Psoas muscle (tissue), 8 donors: ENCODE results near the gene FGFR1OP2. TPM values are rescaled to one million over a fixed set of nuclear protein-coding genes. Genes with fewer than 3 reads are reported as not detected.

Source experiments
- ATAC-seq, 4 donors: fragments of 200-7000 bp; cut with Tn5 transposase; one replicate each; pipeline ENCODE4 v1.9.1; 2020; ENCODE audit warnings: moderate library complexity in 3 of 4, mild to moderate bottlenecking in 2 of 4
- DNase-seq, 2 donors: peaks; one replicate each; pipeline ENCODE4 v3.0.0-alpha.2; 2020
- H3K27ac ChIP-seq: fragments of 200-600 bp; one replicate; pipeline ENCODE4 v1.8.0; 2022
- H3K27me3 ChIP-seq, 3 donors: fragments of 200-600 bp in 1 of 3; one replicate each; pipeline versions ENCODE4 v1.6.1 to v1.8.0; 2013 to 2022; ENCODE audit warnings: low read length in 2 of 3, mild to moderate bottlenecking in 2 of 3, moderate library complexity in 1 of 3; ENCODE audit not compliant: insufficient read depth in 3 of 3
- H3K36me3 ChIP-seq, 2 donors: fragments of 200-600 bp in 1 of 2; one replicate each; pipeline versions ENCODE4 v1.6.1 to v1.8.0; 2013 to 2022; ENCODE audit warnings: low read depth in 1 of 2, mild to moderate bottlenecking in 1 of 2, moderate library complexity in 1 of 2; ENCODE audit not compliant: insufficient read depth in 1 of 2
- H3K4me1 ChIP-seq: fragments of 200-600 bp; one replicate; pipeline ENCODE4 v1.8.0; 2022
- H3K4me3 ChIP-seq: fragments of 200-600 bp; one replicate; pipeline ENCODE4 v1.8.0; 2022; ENCODE audit warnings: mild to moderate bottlenecking
- H3K9me3 ChIP-seq: fragments of 200-600 bp; one replicate; pipeline ENCODE4 v1.8.0; 2022
- WGBS, 3 donors: extraction: QIAGEN DNeasy Blood & Tissue Kit; methylation state at CpG; one replicate each; pipeline versions ENCODE4 v1.1.6 to v1.1.7; 2013; 5-methylcytosine and 5-hydroxymethylcytosine counted together
- intact Hi-C, 2 donors: fragments of 100-400 bp; cut with DNase I; formaldehyde crosslinking; loops; one replicate each; pipeline versions ENCODE4 v1.11.0 to v1.14.2; 2022
- polyA plus RNA-seq, 3 donors: library from polyadenylated mRNA; stranded (reverse); fragments of 200-250 nt; gene quantifications; one replicate each; pipeline ENCODE4 v1.2.3, GENCODE V29; 2013
- total RNA-seq, 4 donors: library from RNA; stranded (reverse); fragmentation: NEBNext Ultra II Directional in 2 of 4; extraction: Animal tissue kit (Norgen Biotek cat#: 25700) in 2 of 4; gene quantifications; one replicate each; pipeline versions ENCODE4 v1.2.1 to v1.2.4, GENCODE V29; 2021 to 2023
- TF ChIP-seq, protein P1 (sequence below): fragments of 200-600 bp; IDR thresholded peaks from one replicate; pipeline ENCODE4 v1.8.0; 2022; ENCODE audit warnings: antibody characterized with exemption
- donor health status: healthy with polysubstance abuse.
- donor health status: DM: no; HTN: no; CAD: no; lungs with moderate emphysema.
- donor health status: Bipolar disorder and iron deficiency.
- donor health status: healthy.
- donor health status: DM: yes; HTN: yes; CAD: no.
- donor health status: DM: no; HTN: no; CAD: no.
- donor health status: DM: no; HTN: no; CAD: no.
- donor health status: DM: yes; HTN: yes; CAD: no.

The FGFR1OP2 gene
- total and polyA plus RNA-seq, 7 donors: 18.0 to 40.5 (median 27.2) TPM

DNA sequence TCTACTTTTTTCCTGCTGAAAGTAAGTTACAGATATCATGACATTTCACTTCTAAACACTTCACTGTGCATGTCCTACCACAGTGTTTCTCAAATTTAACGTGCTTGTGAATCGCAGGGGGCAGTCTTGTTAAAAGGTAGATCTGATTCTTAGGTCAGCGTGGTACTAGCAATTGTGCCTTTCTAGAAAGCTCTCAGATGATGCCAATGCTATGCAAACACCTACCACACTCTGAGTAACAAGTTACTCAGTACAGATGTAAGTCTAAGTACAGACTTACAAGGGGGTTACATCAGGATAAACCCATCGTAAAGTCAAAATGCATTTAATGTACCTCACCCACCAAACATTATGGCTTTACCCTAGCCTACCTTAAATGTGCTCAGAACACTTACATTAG lies 53.6 kb downstream of the FGFR1OP2 start:
- Histone ChIP-seq H3K27me3 (no peaks in the 10 kb centered on the region), H3K36me3 (peaks cover 11 to 59% of the 10 kb centered on the region in 2 donors), H3K4me3 (no peak overlapping the region), H3K27ac (no peak overlapping the region), H3K4me1 (no peaks in the 10 kb centered on the region), H3K9me3 (no peaks in the 10 kb centered on the region)
- TF ChIP-seq, protein P1, sequence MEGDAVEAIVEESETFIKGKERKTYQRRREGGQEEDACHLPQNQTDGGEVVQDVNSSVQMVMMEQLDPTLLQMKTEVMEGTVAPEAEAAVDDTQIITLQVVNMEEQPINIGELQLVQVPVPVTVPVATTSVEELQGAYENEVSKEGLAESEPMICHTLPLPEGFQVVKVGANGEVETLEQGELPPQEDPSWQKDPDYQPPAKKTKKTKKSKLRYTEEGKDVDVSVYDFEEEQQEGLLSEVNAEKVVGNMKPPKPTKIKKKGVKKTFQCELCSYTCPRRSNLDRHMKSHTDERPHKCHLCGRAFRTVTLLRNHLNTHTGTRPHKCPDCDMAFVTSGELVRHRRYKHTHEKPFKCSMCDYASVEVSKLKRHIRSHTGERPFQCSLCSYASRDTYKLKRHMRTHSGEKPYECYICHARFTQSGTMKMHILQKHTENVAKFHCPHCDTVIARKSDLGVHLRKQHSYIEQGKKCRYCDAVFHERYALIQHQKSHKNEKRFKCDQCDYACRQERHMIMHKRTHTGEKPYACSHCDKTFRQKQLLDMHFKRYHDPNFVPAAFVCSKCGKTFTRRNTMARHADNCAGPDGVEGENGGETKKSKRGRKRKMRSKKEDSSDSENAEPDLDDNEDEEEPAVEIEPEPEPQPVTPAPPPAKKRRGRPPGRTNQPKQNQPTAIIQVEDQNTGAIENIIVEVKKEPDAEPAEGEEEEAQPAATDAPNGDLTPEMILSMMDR: no peak
- no peak for DNase-seq
- no peak for ATAC-seq
- intact Hi-C loops: no loop called here
- whole genome bisulfite sequencing, 3 donors: 94 to 98% (median 94%) methylated on average over 4 of the region's 4 CpGs

DNA sequence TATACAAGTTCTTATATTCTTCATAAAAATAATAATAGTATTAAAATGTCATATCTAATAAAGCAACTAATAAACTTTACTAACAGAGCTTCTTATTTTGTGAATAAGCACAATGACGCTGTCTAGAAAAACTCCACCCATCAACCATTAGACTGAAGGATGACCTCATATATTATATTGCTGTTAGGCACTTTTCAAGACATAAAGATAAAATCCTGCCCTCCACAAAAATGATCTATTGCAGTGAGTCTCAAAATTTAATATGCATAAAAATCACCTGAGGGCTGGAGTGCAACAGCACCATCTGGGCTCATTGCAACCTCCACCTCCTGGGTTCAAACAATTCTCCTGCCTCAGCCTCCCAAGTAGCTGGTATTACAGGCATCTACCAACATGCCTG lies 55.8 kb downstream of the FGFR1OP2 start:
- H3K9me3 ChIP-seq: no peaks in the 10 kb centered on the region
- WGBS, 3 donors: 92 to 96% (median 93%) methylated on average over 1 of the region's 1 CpG
- DNase-seq: no peak
- TF ChIP-seq, protein P1: no peak
- ATAC-seq: no peak
- H3K4me1 ChIP-seq: no peaks in the 10 kb centered on the region
- no peaks in the 10 kb centered on the region for H3K27me3 ChIP-seq
- peaks cover 11 to 62% of the 10 kb centered on the region in 2 donors for H3K36me3 ChIP-seq
- intact Hi-C loops: no loop called here
- H3K4me3 ChIP-seq: no peak overlapping the region
- no peak overlapping the region for H3K27ac ChIP-seq

DNA sequence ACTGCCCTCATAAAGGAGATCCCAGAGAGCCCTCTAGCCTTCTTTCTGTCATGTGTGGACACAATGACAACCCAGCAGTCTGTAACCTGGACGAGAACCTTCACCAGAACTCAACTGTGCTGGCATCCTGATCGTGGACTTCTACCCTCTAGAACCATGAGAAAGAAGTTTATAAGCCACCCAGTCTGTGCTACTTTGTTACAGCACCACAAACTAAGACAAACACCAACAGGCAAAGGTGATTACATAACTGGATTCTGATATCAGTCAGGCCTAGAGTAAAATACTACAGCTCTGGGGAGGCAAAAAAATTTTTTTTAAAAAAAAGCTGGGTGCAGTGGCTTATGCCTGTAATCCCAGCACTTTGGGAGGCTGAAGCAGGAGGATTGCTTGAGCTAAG lies 57.4 kb downstream of the FGFR1OP2 start:
- WGBS, 3 donors: 82 to 88% (median 87%) methylated on average over 2 of the region's 2 CpGs
- intact Hi-C loops: no loop called here
- Histone ChIP-seq H3K4me3 (no peak overlapping the region), H3K4me1 (no peaks in the 10 kb centered on the region), H3K27me3 (no peaks in the 10 kb centered on the region), H3K36me3 (peaks cover 10 to 58% of the 10 kb centered on the region in 2 donors), H3K27ac (no peak overlapping the region), H3K9me3 (no peaks in the 10 kb centered on the region)
- no peak for ATAC-seq
- DNase-seq: no peak
- TF ChIP-seq, protein P1: no peak

DNA sequence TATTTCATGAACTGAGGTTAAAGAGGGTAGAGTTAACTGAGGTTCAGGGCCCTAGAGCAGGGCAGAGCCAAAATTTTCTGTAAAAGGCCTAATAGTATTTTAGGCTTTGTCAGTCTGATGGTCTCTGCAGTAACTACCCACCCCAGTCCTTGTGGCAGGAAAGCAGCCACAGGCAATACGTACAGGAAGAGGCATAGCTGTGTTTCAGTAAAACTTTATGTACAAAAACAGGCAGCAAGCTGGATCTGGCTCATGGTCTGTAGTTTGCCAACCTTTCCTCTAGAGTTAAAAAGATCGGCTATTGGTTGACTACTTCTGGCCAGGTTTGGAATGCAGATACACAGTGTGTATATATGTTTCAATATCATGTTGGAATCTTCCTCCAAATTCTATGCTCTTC lies 58.7 kb downstream of the FGFR1OP2 start:
- no peaks in the 10 kb centered on the region for H3K9me3 ChIP-seq
- H3K27ac ChIP-seq: no peak overlapping the region
- TF ChIP-seq, protein P1: no peak
- intact Hi-C loops: no loop called here
- H3K4me3 ChIP-seq: no peak overlapping the region
- 90 to 96% (median 91%) methylated on average over 2 of the region's 2 CpGs for WGBS, 3 donors
- DNase-seq: no peak
- H3K27me3 ChIP-seq: no peaks in the 10 kb centered on the region
- no peaks in the 10 kb centered on the region for H3K4me1 ChIP-seq
- peaks cover 10 to 60% of the 10 kb centered on the region in 2 donors for H3K36me3 ChIP-seq
- no peak for ATAC-seq

DNA sequence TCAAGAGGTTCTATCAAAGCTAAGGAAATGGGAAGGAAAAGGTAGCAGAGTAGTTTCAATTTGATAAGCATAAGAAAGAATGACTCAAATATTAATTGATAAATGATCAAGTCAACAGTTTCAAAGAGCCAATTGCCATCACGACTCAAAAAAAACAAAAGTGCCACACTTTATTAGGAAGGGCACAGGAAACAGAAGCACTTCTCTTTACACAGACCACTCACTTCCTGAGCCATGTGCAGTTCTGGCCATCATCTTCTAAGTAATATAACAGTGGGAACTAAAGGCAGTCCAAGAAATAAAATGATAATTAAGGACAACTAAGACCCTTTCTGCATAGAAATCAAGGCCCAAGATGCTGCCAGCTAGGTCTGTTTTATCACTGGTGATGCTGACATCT lies 62.7 kb downstream of the FGFR1OP2 start:
- Histone ChIP-seq H3K27me3 (no peaks in the 10 kb centered on the region), H3K4me1 (no peaks in the 10 kb centered on the region), H3K36me3 (peaks cover 3 to 33% of the 10 kb centered on the region in 2 donors), H3K4me3 (no peak overlapping the region), H3K9me3 (no peaks in the 10 kb centered on the region), H3K27ac (no peak overlapping the region)
- WGBS, 3 donors: 73 to 74% (median 74%) methylated on average over 1 of the region's 1 CpG
- ATAC-seq (no peak), DNase-seq (no peak)
- TF ChIP-seq, protein P1: no peak
- intact Hi-C loops: no loop called here
